ENCODE results near the gene MUC5B. TPM values are rescaled to one million over a fixed set of nuclear protein-coding genes. Genes with fewer than 3 reads are reported as not detected.

The MUC5B gene
- total RNA-seq, 1 donor from 2014 or later = not detected

GRCh38 chr11:1272531-1272930 lies 49.7 kb downstream of the MUC5B start:
- TF ChIP-seq, protein P1, sequence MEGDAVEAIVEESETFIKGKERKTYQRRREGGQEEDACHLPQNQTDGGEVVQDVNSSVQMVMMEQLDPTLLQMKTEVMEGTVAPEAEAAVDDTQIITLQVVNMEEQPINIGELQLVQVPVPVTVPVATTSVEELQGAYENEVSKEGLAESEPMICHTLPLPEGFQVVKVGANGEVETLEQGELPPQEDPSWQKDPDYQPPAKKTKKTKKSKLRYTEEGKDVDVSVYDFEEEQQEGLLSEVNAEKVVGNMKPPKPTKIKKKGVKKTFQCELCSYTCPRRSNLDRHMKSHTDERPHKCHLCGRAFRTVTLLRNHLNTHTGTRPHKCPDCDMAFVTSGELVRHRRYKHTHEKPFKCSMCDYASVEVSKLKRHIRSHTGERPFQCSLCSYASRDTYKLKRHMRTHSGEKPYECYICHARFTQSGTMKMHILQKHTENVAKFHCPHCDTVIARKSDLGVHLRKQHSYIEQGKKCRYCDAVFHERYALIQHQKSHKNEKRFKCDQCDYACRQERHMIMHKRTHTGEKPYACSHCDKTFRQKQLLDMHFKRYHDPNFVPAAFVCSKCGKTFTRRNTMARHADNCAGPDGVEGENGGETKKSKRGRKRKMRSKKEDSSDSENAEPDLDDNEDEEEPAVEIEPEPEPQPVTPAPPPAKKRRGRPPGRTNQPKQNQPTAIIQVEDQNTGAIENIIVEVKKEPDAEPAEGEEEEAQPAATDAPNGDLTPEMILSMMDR (IDR thresholded peaks at IDR 0.05; ENCODE audit: insufficient read depth, low read length, severe bottlenecking) = no peak
- DNase-seq (ENCODE audit: low read depth) (no peak), FAIRE-seq (no peak)
- Histone ChIP-seq H3K36me3 (ENCODE audit: control insufficient read depth, insufficient read depth, low read length) (peaks cover 16% of the 10 kb centered on the region), H3K4me3 (ENCODE audit: low read depth, low read length) (no peak overlapping the region), H3K27me3 (ENCODE audit: control insufficient read depth, insufficient read depth, low read length) (no peaks in the 10 kb centered on the region)

DNA sequence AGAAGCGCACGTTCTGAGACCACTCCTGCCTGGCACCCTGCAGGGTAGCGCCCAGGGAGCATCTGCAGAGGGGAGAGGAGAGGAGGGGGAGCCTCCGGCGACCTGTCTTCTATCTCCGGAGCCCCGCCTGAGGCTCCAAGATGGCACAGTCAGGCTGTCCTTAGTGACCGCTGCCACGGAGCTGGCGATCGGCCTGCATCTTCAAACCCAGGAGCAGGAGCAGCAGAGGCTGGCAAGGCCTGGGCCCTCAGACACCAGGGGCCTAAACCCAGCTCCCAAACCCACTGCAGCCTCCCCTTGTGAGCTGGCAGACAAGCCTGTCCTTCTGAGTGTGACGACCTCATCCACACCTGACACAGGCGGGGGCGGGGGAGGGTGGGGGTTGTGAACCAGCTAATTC lies 51.6 kb downstream of the MUC5B start:
- TF ChIP-seq, protein P1 (IDR thresholded peaks at IDR 0.05; ENCODE audit: insufficient read depth, low read length, severe bottlenecking) = no peak
- H3K27me3 ChIP-seq (ENCODE audit: control insufficient read depth, insufficient read depth, low read length) = no peaks in the 10 kb centered on the region
- DNase-seq (ENCODE audit: low read depth) (no peak), FAIRE-seq (no peak)
- H3K36me3 ChIP-seq (ENCODE audit: control insufficient read depth, insufficient read depth, low read length) = peaks cover 30% of the 10 kb centered on the region
- no peak overlapping the region for H3K4me3 ChIP-seq (ENCODE audit: low read depth, low read length)

DNA sequence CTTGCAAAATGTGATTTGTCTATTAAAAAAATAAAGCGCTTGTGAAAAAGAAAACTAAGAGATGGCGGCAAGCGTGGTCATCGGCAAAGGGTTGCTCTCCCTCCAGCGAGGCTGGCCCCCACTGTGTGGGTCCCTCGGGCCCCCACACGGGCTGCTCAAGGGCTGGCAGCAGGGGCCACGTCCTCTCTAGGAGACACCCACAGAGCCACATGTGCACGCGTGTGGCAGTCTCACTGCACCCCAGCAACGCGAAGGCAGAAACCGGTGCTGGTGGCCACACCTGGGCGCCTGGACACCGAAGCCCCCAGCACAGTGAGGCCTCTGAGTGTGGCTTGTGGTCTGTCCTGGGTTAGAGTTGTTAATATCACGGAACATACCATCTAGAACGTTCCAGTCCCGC lies 52.2 kb downstream of the MUC5B start:
- Histone ChIP-seq H3K4me3 (ENCODE audit: low read depth, low read length) (no peak overlapping the region), H3K36me3 (ENCODE audit: control insufficient read depth, insufficient read depth, low read length) (peaks cover 32% of the 10 kb centered on the region), H3K27me3 (ENCODE audit: control insufficient read depth, insufficient read depth, low read length) (no peaks in the 10 kb centered on the region)
- FAIRE-seq (no peak), DNase-seq (ENCODE audit: low read depth) (no peak)
- TF ChIP-seq, protein P1 (IDR thresholded peaks at IDR 0.05; ENCODE audit: insufficient read depth, low read length, severe bottlenecking) = no peak

DNA sequence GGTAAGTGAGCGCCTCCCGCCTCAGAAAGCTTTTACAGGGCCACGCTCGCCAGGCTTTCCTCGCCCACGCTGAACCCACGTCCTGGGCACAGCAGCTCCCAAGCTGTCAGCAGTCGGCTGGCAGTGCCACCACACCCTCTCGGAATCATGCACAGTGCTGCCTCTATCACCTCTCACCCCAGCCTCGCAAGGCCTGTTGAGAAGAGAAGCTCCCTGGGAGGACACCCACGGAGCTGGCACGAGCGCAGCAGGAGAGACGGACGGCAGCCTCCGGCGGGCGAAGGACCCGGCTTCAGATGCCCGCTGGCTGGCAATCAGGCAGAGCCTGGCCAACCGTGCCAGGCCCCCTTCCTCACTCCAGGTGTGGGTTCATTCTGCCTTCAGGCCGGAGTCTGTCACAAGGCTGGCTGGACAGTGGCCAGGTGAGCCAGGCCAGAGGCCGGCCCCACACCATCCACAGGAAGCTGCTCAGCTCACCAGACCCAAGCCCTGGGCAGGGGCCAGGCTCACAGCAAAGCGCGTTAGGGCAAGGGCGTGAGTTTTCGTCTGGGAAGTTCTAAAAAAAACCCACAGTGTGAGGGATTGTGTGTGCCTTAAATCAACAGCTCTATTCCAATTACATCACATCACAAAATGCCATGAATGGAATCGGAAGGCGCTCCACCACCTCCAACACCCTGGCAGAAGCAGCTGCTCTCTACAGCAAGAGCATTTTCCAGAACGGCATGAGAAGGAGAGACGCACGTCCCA lies 53.4 kb downstream of the MUC5B start:
- TF ChIP-seq, protein P1 (IDR thresholded peaks at IDR 0.05; ENCODE audit: insufficient read depth, low read length, severe bottlenecking) = no peak

GRCh38 chr11:1276866-1277615 lies 54.2 kb downstream of the MUC5B start:
- TF ChIP-seq, protein P1 (IDR thresholded peaks at IDR 0.05; ENCODE audit: insufficient read depth, low read length, severe bottlenecking) = no peak
- no peak for DNase-seq (ENCODE audit: low read depth)
- H3K36me3 ChIP-seq (ENCODE audit: control insufficient read depth, insufficient read depth, low read length) = peaks cover 38% of the 10 kb centered on the region
- no peaks in the 10 kb centered on the region for H3K27me3 ChIP-seq (ENCODE audit: control insufficient read depth, insufficient read depth, low read length)
- H3K4me3 ChIP-seq (ENCODE audit: low read depth, low read length) = no peak overlapping the region
- FAIRE-seq = no peak

More for the DNA sequence above, 53.4 kb downstream of the MUC5B start:
- DNase-seq (ENCODE audit: low read depth) = no peak
- Histone ChIP-seq H3K27me3 (ENCODE audit: control insufficient read depth, insufficient read depth, low read length) (no peaks in the 10 kb centered on the region), H3K36me3 (ENCODE audit: control insufficient read depth, insufficient read depth, low read length) (peaks cover 36% of the 10 kb centered on the region), H3K4me3 (ENCODE audit: low read depth, low read length) (no peak overlapping the region)
- no peak for FAIRE-seq
